ENCODE measurements around the gene RC3H2. TPM values are rescaled to one million over a fixed set of nuclear protein-coding genes. Genes with fewer than 3 reads are reported as not detected.
"Not testable (repeated sequence)": the region's sequence is repeated elsewhere in the genome, so short reads cannot be mapped to it uniquely, and the experiment has no call there.

RC3H2 gene
- total RNA-seq, 1 donor from 2014 or later: 66.8 TPM

- TF ChIP-seq, protein P1, sequence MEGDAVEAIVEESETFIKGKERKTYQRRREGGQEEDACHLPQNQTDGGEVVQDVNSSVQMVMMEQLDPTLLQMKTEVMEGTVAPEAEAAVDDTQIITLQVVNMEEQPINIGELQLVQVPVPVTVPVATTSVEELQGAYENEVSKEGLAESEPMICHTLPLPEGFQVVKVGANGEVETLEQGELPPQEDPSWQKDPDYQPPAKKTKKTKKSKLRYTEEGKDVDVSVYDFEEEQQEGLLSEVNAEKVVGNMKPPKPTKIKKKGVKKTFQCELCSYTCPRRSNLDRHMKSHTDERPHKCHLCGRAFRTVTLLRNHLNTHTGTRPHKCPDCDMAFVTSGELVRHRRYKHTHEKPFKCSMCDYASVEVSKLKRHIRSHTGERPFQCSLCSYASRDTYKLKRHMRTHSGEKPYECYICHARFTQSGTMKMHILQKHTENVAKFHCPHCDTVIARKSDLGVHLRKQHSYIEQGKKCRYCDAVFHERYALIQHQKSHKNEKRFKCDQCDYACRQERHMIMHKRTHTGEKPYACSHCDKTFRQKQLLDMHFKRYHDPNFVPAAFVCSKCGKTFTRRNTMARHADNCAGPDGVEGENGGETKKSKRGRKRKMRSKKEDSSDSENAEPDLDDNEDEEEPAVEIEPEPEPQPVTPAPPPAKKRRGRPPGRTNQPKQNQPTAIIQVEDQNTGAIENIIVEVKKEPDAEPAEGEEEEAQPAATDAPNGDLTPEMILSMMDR (IDR thresholded peaks at IDR 0.05; ENCODE audit: unreplicated experiment): no peak
- no peaks in the 10 kb centered on the region for H3K9me3 Mint-ChIP-seq (ENCODE audit: unreplicated experiment)
- no peak overlapping the region for H3K27ac Mint-ChIP-seq (ENCODE audit: unreplicated experiment)
- peaks cover 2% of the 10 kb centered on the region for H3K27me3 Mint-ChIP-seq (ENCODE audit: unreplicated experiment)
- no peak for DNase-seq (ENCODE audit: low spot score)
- no peaks in the 10 kb centered on the region for H3K4me1 Mint-ChIP-seq (ENCODE audit: unreplicated experiment)
- no peak overlapping the region for H3K4me3 Mint-ChIP-seq (ENCODE audit: unreplicated experiment)
- H3K36me3 Mint-ChIP-seq (ENCODE audit: low read depth, unreplicated experiment): peaks cover 36% of the 10 kb centered on the region
Observed at GRCh38 chr9:122860319-122861142, 44.6 kb downstream of the RC3H2 start.

- Mint-ChIP-seq H3K27me3 (ENCODE audit: unreplicated experiment) (peaks cover 2% of the 10 kb centered on the region), H3K4me1 (ENCODE audit: unreplicated experiment) (no peaks in the 10 kb centered on the region), H3K4me3 (ENCODE audit: unreplicated experiment) (no peak overlapping the region), H3K9me3 (ENCODE audit: unreplicated experiment) (no peaks in the 10 kb centered on the region), H3K36me3 (ENCODE audit: low read depth, unreplicated experiment) (peaks cover 42% of the 10 kb centered on the region), H3K27ac (ENCODE audit: unreplicated experiment) (no peak overlapping the region)
- TF ChIP-seq, protein P1 (IDR thresholded peaks at IDR 0.05; ENCODE audit: unreplicated experiment): no peak
- no peak for DNase-seq (ENCODE audit: low spot score)
Observed at GRCh38 chr9:122857815-122858214, 47.3 kb downstream of the RC3H2 start.

GRCh38 chr9:122852085-122852786 lies 52.9 kb downstream of the RC3H2 start:
- not testable (repeated sequence) for DNase-seq (ENCODE audit: low spot score); H3K27me3 Mint-ChIP-seq (ENCODE audit: unreplicated experiment); H3K27ac Mint-ChIP-seq (ENCODE audit: unreplicated experiment); H3K4me1 Mint-ChIP-seq (ENCODE audit: unreplicated experiment); H3K4me3 Mint-ChIP-seq (ENCODE audit: unreplicated experiment); H3K9me3 Mint-ChIP-seq (ENCODE audit: unreplicated experiment)
- H3K36me3 Mint-ChIP-seq (ENCODE audit: low read depth, unreplicated experiment): peaks cover 36% of the 10 kb centered on the region

DNA sequence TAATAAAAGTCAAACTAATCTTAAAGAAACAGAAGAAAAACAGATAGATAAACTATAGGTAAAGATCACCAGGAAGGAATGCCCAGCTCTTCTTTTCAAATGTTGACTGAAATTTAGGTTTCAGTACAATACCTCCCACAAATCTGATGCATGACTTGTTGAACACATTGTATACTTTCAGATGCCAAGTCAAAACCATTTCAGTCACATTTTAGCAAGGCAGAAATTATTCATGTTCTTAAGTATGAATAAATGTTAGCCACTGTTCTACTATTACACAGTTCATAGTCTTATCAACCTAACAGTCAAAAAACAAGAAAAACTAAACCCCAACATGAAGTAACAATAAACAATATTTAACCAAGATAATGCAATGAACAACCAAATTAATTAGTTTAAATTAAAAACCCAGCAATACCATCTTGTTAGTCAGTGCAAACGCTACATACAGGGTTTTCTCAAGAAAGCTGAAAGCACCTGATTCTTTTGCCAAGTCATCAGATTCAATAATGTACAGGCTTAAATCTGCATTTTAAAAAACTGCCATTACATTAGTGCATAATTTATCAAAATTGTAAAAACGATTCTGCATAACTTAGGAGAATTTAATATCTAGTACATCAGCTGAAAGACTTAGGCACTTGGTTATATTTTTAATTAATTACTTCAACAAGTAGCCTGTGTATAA lies 56.8 kb downstream of the RC3H2 start:
- Mint-ChIP-seq H3K27me3 (ENCODE audit: unreplicated experiment) (peaks cover 2% of the 10 kb centered on the region), H3K4me1 (ENCODE audit: unreplicated experiment) (no peaks in the 10 kb centered on the region), H3K4me3 (ENCODE audit: unreplicated experiment) (no peak overlapping the region), H3K36me3 (ENCODE audit: low read depth, unreplicated experiment) (peaks cover 24% of the 10 kb centered on the region), H3K9me3 (ENCODE audit: unreplicated experiment) (no peaks in the 10 kb centered on the region), H3K27ac (ENCODE audit: unreplicated experiment) (no peak overlapping the region)
- DNase-seq (ENCODE audit: low spot score): no peak
- TF ChIP-seq, protein P1 (IDR thresholded peaks at IDR 0.05; ENCODE audit: unreplicated experiment): no peak

- TF ChIP-seq, protein P1 (IDR thresholded peaks at IDR 0.05; ENCODE audit: unreplicated experiment): no peak
- Mint-ChIP-seq H3K9me3 (ENCODE audit: unreplicated experiment) (no peaks in the 10 kb centered on the region), H3K36me3 (ENCODE audit: low read depth, unreplicated experiment) (peaks cover 24% of the 10 kb centered on the region), H3K27me3 (ENCODE audit: unreplicated experiment) (peaks cover 2% of the 10 kb centered on the region), H3K4me3 (ENCODE audit: unreplicated experiment) (no peak overlapping the region), H3K27ac (ENCODE audit: unreplicated experiment) (no peak overlapping the region), H3K4me1 (ENCODE audit: unreplicated experiment) (no peaks in the 10 kb centered on the region)
- no peak for DNase-seq (ENCODE audit: low spot score)
Observed at GRCh38 chr9:122846371-122846940, 58.7 kb downstream of the RC3H2 start.
